ENCODE data around the gene TUBG1.
"Not testable (repeated sequence)": the region's sequence is repeated elsewhere in the genome, so short reads cannot be mapped to it uniquely, and the experiment has no call there.

Gene TUBG1

DNA sequence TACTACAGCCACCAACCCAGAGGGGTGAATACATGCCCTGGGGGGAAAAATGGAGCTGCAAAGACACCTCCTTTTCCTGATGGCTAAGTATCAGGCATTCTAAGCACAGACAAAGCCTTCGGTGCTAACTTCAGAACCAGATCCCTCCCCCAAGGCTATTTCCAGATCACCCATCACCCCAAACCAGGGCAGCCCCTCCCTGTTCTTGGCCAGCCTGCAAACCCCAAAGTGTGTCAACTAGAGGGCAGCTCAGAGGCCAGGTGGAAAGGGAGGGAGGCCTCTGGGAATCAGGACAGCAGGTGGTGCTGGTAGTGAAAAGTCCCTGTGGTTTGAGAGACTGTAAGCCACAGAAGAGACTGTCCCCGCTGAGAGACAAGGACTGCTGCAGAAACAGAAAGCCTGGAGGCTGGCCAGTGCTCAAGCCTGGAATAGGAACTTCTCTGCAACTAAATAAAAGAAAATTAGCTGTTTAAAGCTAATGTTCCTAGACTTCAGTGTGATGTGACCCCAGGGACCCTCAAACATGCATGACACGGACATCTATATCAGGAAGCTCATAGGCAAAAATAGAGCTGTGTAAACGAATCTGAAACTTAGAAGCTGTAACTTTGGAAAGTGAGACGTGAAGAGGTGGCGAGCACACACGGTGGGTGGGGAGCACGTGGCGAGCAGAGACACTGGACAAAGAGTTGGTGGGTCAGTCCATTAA lies 9.1 kb downstream of the TUBG1 start:
- Histone ChIP-seq H3K27ac (ENCODE audit: low read length) (peak overlapping the region; percentile 97), H3K4me3 (ENCODE audit: low read length) (peak overlapping the region; percentile 43), H4K20me1 (ENCODE audit: insufficient read depth, low read length) (no peaks in the 10 kb centered on the region), H3K4me2 (ENCODE audit: low read depth, low read length) (peak overlapping the region; percentile 93), H3K27me3 (replicated peaks; ENCODE audit: insufficient read depth, low read length) (no peaks in the 10 kb centered on the region), H3K9ac (ENCODE audit: low read length) (peak overlapping the region; percentile 71), H3K9me2 (replicated peaks; ENCODE audit: insufficient read depth, low read length) (no peaks in the 10 kb centered on the region), H2AFZ (ENCODE audit: low read length) (peak overlapping the region; percentile 5), H3K79me2 (ENCODE audit: low read length) (peaks cover 18% of the 10 kb centered on the region; the same call in 1 of the 2 replicates), H3F3A (ENCODE audit: insufficient read depth, low read length) (peaks cover 32% of the 10 kb centered on the region), H3K36me3 (replicated peaks; ENCODE audit: insufficient read depth, low read length) (peaks cover 4% of the 10 kb centered on the region; the same call in 1 of the 2 replicates), H3K4me1 (ENCODE audit: low read length) (peaks cover 27% of the 10 kb centered on the region), H3K9me3 (replicated peaks; ENCODE audit: insufficient read depth, low read length) (no peaks in the 10 kb centered on the region)
- TF ChIP-seq EZH2phosphoT487 (IDR thresholded peaks at IDR 0.05; ENCODE audit: low read length) (no peak), EZH2 (optimal IDR thresholded peaks at IDR 0.05; ENCODE audit: low read depth, low read length) (no peak)
- TF ChIP-seq, protein P1, sequence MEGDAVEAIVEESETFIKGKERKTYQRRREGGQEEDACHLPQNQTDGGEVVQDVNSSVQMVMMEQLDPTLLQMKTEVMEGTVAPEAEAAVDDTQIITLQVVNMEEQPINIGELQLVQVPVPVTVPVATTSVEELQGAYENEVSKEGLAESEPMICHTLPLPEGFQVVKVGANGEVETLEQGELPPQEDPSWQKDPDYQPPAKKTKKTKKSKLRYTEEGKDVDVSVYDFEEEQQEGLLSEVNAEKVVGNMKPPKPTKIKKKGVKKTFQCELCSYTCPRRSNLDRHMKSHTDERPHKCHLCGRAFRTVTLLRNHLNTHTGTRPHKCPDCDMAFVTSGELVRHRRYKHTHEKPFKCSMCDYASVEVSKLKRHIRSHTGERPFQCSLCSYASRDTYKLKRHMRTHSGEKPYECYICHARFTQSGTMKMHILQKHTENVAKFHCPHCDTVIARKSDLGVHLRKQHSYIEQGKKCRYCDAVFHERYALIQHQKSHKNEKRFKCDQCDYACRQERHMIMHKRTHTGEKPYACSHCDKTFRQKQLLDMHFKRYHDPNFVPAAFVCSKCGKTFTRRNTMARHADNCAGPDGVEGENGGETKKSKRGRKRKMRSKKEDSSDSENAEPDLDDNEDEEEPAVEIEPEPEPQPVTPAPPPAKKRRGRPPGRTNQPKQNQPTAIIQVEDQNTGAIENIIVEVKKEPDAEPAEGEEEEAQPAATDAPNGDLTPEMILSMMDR (IDR thresholded peaks at IDR 0.05; ENCODE audit: low read length), result peak; percentile 58
- peak; percentile 97 for DNase-seq

DNA sequence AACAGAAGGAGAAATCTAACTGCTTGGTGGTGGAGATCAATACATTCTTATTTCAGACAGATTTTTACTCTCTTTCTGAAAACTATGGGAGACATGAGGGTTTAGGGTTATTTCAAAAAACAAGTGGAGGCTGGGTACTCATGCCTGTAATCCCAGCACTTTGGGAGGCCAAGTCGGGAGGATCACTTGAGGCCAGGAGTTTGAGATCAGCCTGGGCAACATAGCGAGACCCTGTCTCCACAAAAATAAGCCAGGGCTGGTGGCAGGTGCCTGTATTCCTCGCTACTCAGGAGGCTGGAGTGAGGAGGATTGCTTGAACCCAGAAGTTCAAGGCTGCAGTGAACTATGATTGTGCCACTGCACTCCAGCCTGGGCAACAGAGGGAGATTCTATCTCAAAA lies 12.5 kb downstream of the TUBG1 start:
- not testable (repeated sequence) for H3K9me2 ChIP-seq (replicated peaks; ENCODE audit: insufficient read depth, low read length); H4K20me1 ChIP-seq (ENCODE audit: insufficient read depth, low read length); H2AFZ ChIP-seq (ENCODE audit: low read length); DNase-seq; H3K27me3 ChIP-seq (replicated peaks; ENCODE audit: insufficient read depth, low read length); H3K9me3 ChIP-seq (replicated peaks; ENCODE audit: insufficient read depth, low read length); H3K79me2 ChIP-seq (ENCODE audit: low read length); H3K27ac ChIP-seq (ENCODE audit: low read length); H3K4me3 ChIP-seq (ENCODE audit: low read length); H3K9ac ChIP-seq (ENCODE audit: low read length); H3K4me2 ChIP-seq (ENCODE audit: low read depth, low read length); H3K36me3 ChIP-seq (replicated peaks; ENCODE audit: insufficient read depth, low read length)
- Histone ChIP-seq H3K4me1 (ENCODE audit: low read length) (peaks cover 26% of the 10 kb centered on the region), H3F3A (ENCODE audit: insufficient read depth, low read length) (peaks cover 23% of the 10 kb centered on the region)

DNA sequence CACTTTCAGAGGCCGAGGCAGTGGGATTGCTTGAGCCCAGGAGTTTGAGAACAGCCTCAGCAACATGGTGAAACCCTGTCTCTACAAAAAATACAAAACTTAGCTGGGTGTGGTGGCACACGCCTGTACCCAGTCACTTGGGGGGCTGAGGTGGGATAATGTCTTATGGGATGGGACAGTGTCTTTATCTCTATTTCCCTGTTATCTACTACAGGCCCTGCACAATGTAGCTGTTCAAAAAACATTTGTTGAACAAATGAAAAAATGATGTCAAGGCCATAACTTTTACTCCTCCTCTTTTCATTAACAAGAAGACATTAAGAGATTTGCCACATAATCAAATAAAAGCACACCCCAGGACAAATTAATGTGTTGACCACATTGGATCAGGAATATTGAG lies 13.8 kb downstream of the TUBG1 start:
- H3K27ac ChIP-seq (ENCODE audit: low read length), result no peak overlapping the region
- H2AFZ ChIP-seq (ENCODE audit: low read length), result no peak overlapping the region
- H3K36me3 ChIP-seq (replicated peaks; ENCODE audit: insufficient read depth, low read length), result no peaks in the 10 kb centered on the region
- H3K4me2 ChIP-seq (ENCODE audit: low read depth, low read length), result no peak overlapping the region
- no peaks in the 10 kb centered on the region for H4K20me1 ChIP-seq (ENCODE audit: insufficient read depth, low read length)
- no peak overlapping the region for H3K9ac ChIP-seq (ENCODE audit: low read length)
- no peaks in the 10 kb centered on the region for H3K9me3 ChIP-seq (replicated peaks; ENCODE audit: insufficient read depth, low read length)
- DNase-seq, result no peak
- no peaks in the 10 kb centered on the region for H3K9me2 ChIP-seq (replicated peaks; ENCODE audit: insufficient read depth, low read length)
- no peaks in the 10 kb centered on the region for H3K79me2 ChIP-seq (ENCODE audit: low read length)
- no peaks in the 10 kb centered on the region for H3K27me3 ChIP-seq (replicated peaks; ENCODE audit: insufficient read depth, low read length)
- H3K4me3 ChIP-seq (ENCODE audit: low read length), result no peak overlapping the region
- peaks cover 11% of the 10 kb centered on the region for H3F3A ChIP-seq (ENCODE audit: insufficient read depth, low read length)
- peaks cover 13% of the 10 kb centered on the region for H3K4me1 ChIP-seq (ENCODE audit: low read length)
- TF ChIP-seq EZH2phosphoT487 (IDR thresholded peaks at IDR 0.05; ENCODE audit: low read length) (no peak), EZH2 (optimal IDR thresholded peaks at IDR 0.05; ENCODE audit: low read depth, low read length) (no peak)

DNA sequence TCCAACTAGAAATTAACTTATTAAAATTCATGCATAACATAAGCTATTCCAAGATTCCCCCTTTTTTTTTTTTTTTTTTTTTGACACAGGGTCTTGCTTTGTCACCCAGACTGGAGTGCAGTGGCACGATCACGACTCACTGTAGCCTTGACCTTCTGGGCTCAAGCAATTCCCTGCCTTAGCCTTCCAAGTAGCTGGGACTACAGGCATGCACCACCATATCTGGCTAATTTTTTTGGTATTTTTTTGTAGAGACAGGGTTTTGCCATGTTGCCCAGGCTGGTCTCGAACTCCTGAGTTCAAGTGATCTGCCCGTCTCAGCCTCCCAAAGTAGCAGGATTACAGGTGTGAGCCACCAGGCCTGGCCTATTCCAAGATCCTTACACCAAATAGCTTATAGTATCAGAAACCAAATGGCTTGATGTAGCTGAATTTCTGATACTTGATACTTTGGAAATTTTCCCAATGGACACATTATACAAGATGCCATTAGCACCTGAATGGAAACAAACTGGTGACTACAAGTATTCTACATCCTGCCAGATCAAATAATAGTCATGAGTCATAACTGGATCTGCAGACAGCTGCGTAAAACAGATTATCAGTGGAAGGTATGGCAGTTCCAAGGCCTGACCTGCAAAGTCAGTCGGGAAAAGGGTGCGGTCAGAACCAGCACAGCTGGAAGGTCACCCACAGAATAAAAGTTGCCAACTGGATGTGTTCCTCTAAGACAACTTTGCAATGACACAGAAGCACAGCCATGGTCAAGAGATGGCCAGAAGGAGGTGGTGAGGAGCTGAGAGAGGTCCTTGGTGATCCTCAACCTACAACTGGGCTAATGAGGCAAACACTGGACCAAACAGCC lies 14.5 kb downstream of the TUBG1 start:
- Histone ChIP-seq H3F3A (ENCODE audit: insufficient read depth, low read length) (peaks cover 4% of the 10 kb centered on the region), H2AFZ (ENCODE audit: low read length) (no peak overlapping the region), H3K4me1 (ENCODE audit: low read length) (peaks cover 12% of the 10 kb centered on the region), H3K79me2 (ENCODE audit: low read length) (no peaks in the 10 kb centered on the region), H3K27ac (ENCODE audit: low read length) (no peak overlapping the region), H3K27me3 (replicated peaks; ENCODE audit: insufficient read depth, low read length) (no peaks in the 10 kb centered on the region), H3K9me2 (replicated peaks; ENCODE audit: insufficient read depth, low read length) (no peaks in the 10 kb centered on the region), H3K4me3 (ENCODE audit: low read length) (no peak overlapping the region), H3K36me3 (replicated peaks; ENCODE audit: insufficient read depth, low read length) (no peaks in the 10 kb centered on the region), H3K4me2 (ENCODE audit: low read depth, low read length) (no peak overlapping the region), H4K20me1 (ENCODE audit: insufficient read depth, low read length) (no peaks in the 10 kb centered on the region), H3K9me3 (replicated peaks; ENCODE audit: insufficient read depth, low read length) (no peaks in the 10 kb centered on the region), H3K9ac (ENCODE audit: low read length) (no peak overlapping the region)
- no peak for DNase-seq
- no peak for TF ChIP-seq EZH2phosphoT487 (IDR thresholded peaks at IDR 0.05; ENCODE audit: low read length)
- TF ChIP-seq EZH2 (optimal IDR thresholded peaks at IDR 0.05; ENCODE audit: low read depth, low read length), result no peak
- TF ChIP-seq, protein P1 (IDR thresholded peaks at IDR 0.05; ENCODE audit: low read length), result no peak

DNA sequence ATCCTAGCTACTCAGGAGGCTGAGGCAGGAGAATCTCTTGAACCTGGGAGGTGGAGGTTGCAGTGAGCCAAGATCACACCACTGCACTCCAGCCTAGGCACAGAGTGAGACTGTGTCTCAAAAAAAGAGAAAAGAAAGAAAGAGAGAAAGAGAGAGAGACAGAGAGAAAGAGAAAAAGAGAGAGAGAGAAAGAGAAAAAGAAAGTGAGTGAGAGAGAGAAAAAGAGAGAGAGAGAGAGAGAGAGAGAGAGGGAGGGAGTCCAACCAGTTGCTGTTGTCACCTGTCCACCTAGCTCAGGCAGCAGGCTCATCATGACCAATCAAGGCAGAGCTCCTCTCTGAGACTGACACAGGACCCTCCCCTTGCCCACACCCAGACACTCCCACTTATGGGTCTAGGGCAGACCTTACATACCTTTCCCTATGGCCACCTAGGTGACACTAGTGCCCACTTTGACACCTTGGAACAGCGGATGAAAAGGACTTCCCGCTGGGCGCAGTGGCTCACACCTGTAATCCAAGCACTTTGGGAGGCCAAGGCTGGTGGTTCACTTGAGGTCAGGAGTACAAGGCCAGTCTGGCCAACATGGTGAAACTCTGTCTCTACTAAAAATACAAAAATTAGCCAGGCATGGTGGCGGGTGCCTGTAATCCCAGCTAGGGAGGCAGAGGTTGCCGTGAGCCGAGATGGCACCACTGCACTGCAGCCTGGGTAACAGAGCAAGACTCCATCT lies 17.7 kb downstream of the TUBG1 start:
- DNase-seq; H3F3A ChIP-seq (ENCODE audit: insufficient read depth, low read length); H3K27ac ChIP-seq (ENCODE audit: low read length); H3K9me2 ChIP-seq (replicated peaks; ENCODE audit: insufficient read depth, low read length); H3K9ac ChIP-seq (ENCODE audit: low read length); H3K27me3 ChIP-seq (replicated peaks; ENCODE audit: insufficient read depth, low read length); H3K79me2 ChIP-seq (ENCODE audit: low read length); H2AFZ ChIP-seq (ENCODE audit: low read length); H3K4me2 ChIP-seq (ENCODE audit: low read depth, low read length); H3K9me3 ChIP-seq (replicated peaks; ENCODE audit: insufficient read depth, low read length); H3K4me3 ChIP-seq (ENCODE audit: low read length); H3K4me1 ChIP-seq (ENCODE audit: low read length); H3K36me3 ChIP-seq (replicated peaks; ENCODE audit: insufficient read depth, low read length); H4K20me1 ChIP-seq (ENCODE audit: insufficient read depth, low read length): not testable (repeated sequence)

Data from MM.1S (cell line).